Esophagus (tissue), 2 donors: Measurements from ENCODE around the gene ADAT2. TPM values are rescaled to one million over a fixed set of nuclear protein-coding genes. Genes with fewer than 3 reads are reported as not detected.

Experiments
- H3K27ac ChIP-seq, 2 donors: one replicate each; pipeline ENCODE4 v1.5.1; 2013; ENCODE audit warnings: low read depth in 2 of 2, mild to moderate bottlenecking in 2 of 2, inconsistent platforms in 1 of 2, low read length in 1 of 2, moderate library complexity in 1 of 2
- H3K27me3 ChIP-seq, 2 donors: one replicate each; pipeline ENCODE4 v1.6.1; 2013; ENCODE audit warnings: low read length in 2 of 2, control low read depth in 1 of 2, mild to moderate bottlenecking in 1 of 2; ENCODE audit not compliant: insufficient read depth in 2 of 2, control insufficient read depth in 1 of 2
- H3K36me3 ChIP-seq, 2 donors: one replicate each; pipeline ENCODE4 v1.6.1; 2013; ENCODE audit warnings: low read length in 1 of 2; ENCODE audit not compliant: control insufficient read depth in 2 of 2, insufficient read depth in 2 of 2
- H3K4me1 ChIP-seq, 2 donors: one replicate each; pipeline ENCODE4 v1.6.1; 2013; ENCODE audit warnings: low read length in 1 of 2; ENCODE audit not compliant: control insufficient read depth in 2 of 2, insufficient read depth in 2 of 2
- H3K4me3 ChIP-seq, 2 donors: one replicate each; pipeline ENCODE4 v1.5.1; 2013; ENCODE audit warnings: low read length in 2 of 2, mild to moderate bottlenecking in 2 of 2, low read depth in 1 of 2, moderate library complexity in 1 of 2
- H3K9me3 ChIP-seq, 2 donors: one replicate each; pipeline ENCODE4 v1.6.1; 2013; ENCODE audit warnings: mild to moderate bottlenecking in 2 of 2, low read depth in 1 of 2, low read length in 1 of 2, moderate library complexity in 1 of 2; ENCODE audit not compliant: control insufficient read depth in 2 of 2, insufficient read depth in 1 of 2
- WGBS, 2 donors: extraction: QIAGEN DNeasy Blood & Tissue Kit; methylation state at CpG; one replicate each; pipeline ENCODE4 v1.1.7; 2013; 5-methylcytosine and 5-hydroxymethylcytosine counted together
- polyA plus RNA-seq, 2 donors: library from polyadenylated mRNA; stranded (reverse); fragments of 200-250 nt; gene quantifications; one replicate each; pipeline ENCODE4 v1.2.3, GENCODE V29; 2013
- donor health status: healthy with polysubstance abuse.
- donor health status: Bipolar disorder and iron deficiency.

The ADAT2 gene
- polyA plus RNA-seq, 2 donors, result 5.4 to 12.7 TPM

GRCh38 chr6:143385636-143386035 is 64.9 kb downstream of the ADAT2 start:
- Histone ChIP-seq H3K9me3 (no peaks in the 10 kb centered on the region), H3K27me3 (no peaks in the 10 kb centered on the region), H3K36me3 (no peaks in the 10 kb centered on the region), H3K4me1 (no peaks in the 10 kb centered on the region), H3K27ac (no peak overlapping the region), H3K4me3 (no peak overlapping the region)
- 76 to 87% methylated on average over 2 of the region's 2 CpGs for WGBS, 2 donors

- no peaks in the 10 kb centered on the region for H3K27me3 ChIP-seq
- no peaks in the 10 kb centered on the region for H3K36me3 ChIP-seq
- H3K27ac ChIP-seq, result no peak overlapping the region
- H3K4me1 ChIP-seq, result no peaks in the 10 kb centered on the region
- H3K9me3 ChIP-seq, result no peaks in the 10 kb centered on the region
- H3K4me3 ChIP-seq, result no peak overlapping the region
These were observed 73.6 kb downstream of the ADAT2 start for GRCh38 chr6:143376861-143377260.

- Histone ChIP-seq H3K36me3 (no peaks in the 10 kb centered on the region), H3K9me3 (no peaks in the 10 kb centered on the region), H3K4me3 (no peak overlapping the region), H3K27ac (no peak overlapping the region), H3K4me1 (no peaks in the 10 kb centered on the region), H3K27me3 (no peaks in the 10 kb centered on the region)
- 92 to 95% methylated on average over 3 of the region's 3 CpGs for WGBS, 2 donors
These were observed 74.1 kb downstream of the ADAT2 start for GRCh38 chr6:143376375-143376774.

GRCh38 chr6:143375022-143375585 is 75.4 kb downstream of the ADAT2 start:
- no peaks in the 10 kb centered on the region for H3K4me1 ChIP-seq
- no peaks in the 10 kb centered on the region for H3K9me3 ChIP-seq
- no peaks in the 10 kb centered on the region for H3K27me3 ChIP-seq
- 71 to 76% methylated on average over 5 of the region's 5 CpGs for WGBS, 2 donors
- no peak overlapping the region for H3K4me3 ChIP-seq
- no peaks in the 10 kb centered on the region for H3K36me3 ChIP-seq
- H3K27ac ChIP-seq, result no peak overlapping the region

GRCh38 chr6:143374014-143374413 is 76.5 kb downstream of the ADAT2 start:
- H3K4me3 ChIP-seq, result no peak overlapping the region
- H3K4me1 ChIP-seq, result no peaks in the 10 kb centered on the region
- no peak overlapping the region for H3K27ac ChIP-seq
- H3K36me3 ChIP-seq, result no peaks in the 10 kb centered on the region
- WGBS, 2 donors, result 57 to 62% methylated on average over 2 of the region's 2 CpGs
- no peaks in the 10 kb centered on the region for H3K9me3 ChIP-seq
- H3K27me3 ChIP-seq, result no peaks in the 10 kb centered on the region

Other genes with a start within 250 kb of the ADAT2 start
- 10 to 100 TPM; 16.5 to 18.3 TPM for gene PEX3, start 110 bp upstream of the ADAT2 start, polyA plus RNA-seq
- gene FUCA2, start 61.0 kb upstream of the ADAT2 start, polyA plus RNA-seq, result 10 to 100 TPM; 10.1 to 12.8 TPM
- 10 to 100 TPM; 12.3 to 13.2 TPM for gene PHACTR2, start 227.3 kb upstream of the ADAT2 start, polyA plus RNA-seq